ENCODE data around the gene IFFO2.

IFFO2 gene

GRCh38 chr1:18879215-18879790 is 77.2 kb downstream of the IFFO2 start:
- TF ChIP-seq CTCF (IDR thresholded peaks at IDR 0.05), result no peak
- Histone ChIP-seq H3K27me3 (no peaks in the 10 kb centered on the region), H3K36me3 (peaks cover 0 to 38% (median 18%) of the 10 kb centered on the region in 3 donors), H3K27ac (no peak overlapping the region), H3K9me3 (no peaks in the 10 kb centered on the region), H3K4me3 (no peak overlapping the region), H3K4me1 (no peaks in the 10 kb centered on the region)
- intact Hi-C loops (cut with DNase I; ENCODE audit: low total_unique reads), result loop anchor here (10.0 kb wide), 1 partner anchor 285 kb away; no protein-coding TSS in a partner anchor
- no peak for DNase-seq

- intact Hi-C loops (cut with DNase I; ENCODE audit: low total_unique reads), result loop anchor here (10.0 kb wide), 1 partner anchor 284 kb away; no protein-coding TSS in a partner anchor
- Histone ChIP-seq H3K9me3 (no peaks in the 10 kb centered on the region), H3K36me3 (peaks cover 0 to 43% (median 18%) of the 10 kb centered on the region in 3 donors), H3K4me1 (no peaks in the 10 kb centered on the region), H3K4me3 (no peak overlapping the region), H3K27me3 (no peaks in the 10 kb centered on the region), H3K27ac (no peak overlapping the region)
- TF ChIP-seq CTCF (IDR thresholded peaks at IDR 0.05), result no peak
- DNase-seq, result no peak
These were observed 77.8 kb downstream of the IFFO2 start for GRCh38 chr1:18878538-18879214.

GRCh38 chr1:18877282-18877681 is 79.2 kb downstream of the IFFO2 start:
- H3K4me1 ChIP-seq, result no peaks in the 10 kb centered on the region
- peaks cover 0 to 43% (median 19%) of the 10 kb centered on the region in 3 donors for H3K36me3 ChIP-seq
- no peak overlapping the region for H3K27ac ChIP-seq
- TF ChIP-seq CTCF (IDR thresholded peaks at IDR 0.05), result no peak
- intact Hi-C loops (cut with DNase I; ENCODE audit: low total_unique reads), result loop anchor here (10.0 kb wide), 1 partner anchor 282 kb away; no protein-coding TSS in a partner anchor
- H3K9me3 ChIP-seq, result no peaks in the 10 kb centered on the region
- no peak overlapping the region for H3K4me3 ChIP-seq
- no peak for DNase-seq
- no peaks in the 10 kb centered on the region for H3K27me3 ChIP-seq

GRCh38 chr1:18876210-18876609 is 80.3 kb downstream of the IFFO2 start:
- no peak for TF ChIP-seq CTCF (IDR thresholded peaks at IDR 0.05)
- H3K4me1 ChIP-seq, result no peaks in the 10 kb centered on the region
- no peak overlapping the region for H3K4me3 ChIP-seq
- H3K27me3 ChIP-seq, result no peaks in the 10 kb centered on the region
- no peaks in the 10 kb centered on the region for H3K9me3 ChIP-seq
- DNase-seq, result no peak
- intact Hi-C loops (cut with DNase I; ENCODE audit: low total_unique reads), result loop anchor here (10.0 kb wide), 1 partner anchor 281 kb away; no protein-coding TSS in a partner anchor
- H3K27ac ChIP-seq, result no peak overlapping the region
- peaks cover 0 to 43% (median 13%) of the 10 kb centered on the region in 3 donors for H3K36me3 ChIP-seq

- H3K27ac ChIP-seq, result no peak overlapping the region
- no peak overlapping the region for H3K4me3 ChIP-seq
- DNase-seq, result no peak
- H3K36me3 ChIP-seq, result peaks cover 0 to 38% (median 12%) of the 10 kb centered on the region in 3 donors
- H3K4me1 ChIP-seq, result no peaks in the 10 kb centered on the region
- intact Hi-C loops (cut with DNase I; ENCODE audit: low total_unique reads), result loop anchor here (10.0 kb wide), 1 partner anchor 281 kb away; no protein-coding TSS in a partner anchor
- TF ChIP-seq CTCF (IDR thresholded peaks at IDR 0.05), result no peak
- H3K27me3 ChIP-seq, result no peaks in the 10 kb centered on the region
- no peaks in the 10 kb centered on the region for H3K9me3 ChIP-seq
These were observed 80.7 kb downstream of the IFFO2 start for GRCh38 chr1:18875796-18876128.
